Parathyroid adenoma (tissue), 2 donors: Measurements from ENCODE around the gene MOGAT1.
"Not testable (repeated sequence)": the region's sequence is repeated elsewhere in the genome, so short reads cannot be mapped to it uniquely, and the experiment has no call there.

ENCODE experiments used
- H2AFZ ChIP-seq: fragments of 300-600 bp; sonication (generic); one replicate; pipeline ENCODE4 v1.7.0; 2017; ENCODE audit warnings: antibody characterized with exemption, mild to moderate bottlenecking
- H3K27ac ChIP-seq: fragments of 300-600 bp; sonication (generic); one replicate; pipeline ENCODE4 v1.7.0; 2017
- H3K27me3 ChIP-seq: fragments of 300-600 bp; sonication (generic); one replicate; pipeline ENCODE4 v1.7.0; 2017; ENCODE audit warnings: low read length; ENCODE audit not compliant: control insufficient read depth, insufficient read depth
- H3K36me3 ChIP-seq: fragments of 300-600 bp; sonication (generic); one replicate; pipeline ENCODE4 v1.7.0; 2017; ENCODE audit warnings: low read length; ENCODE audit not compliant: control insufficient read depth, insufficient read depth
- H3K4me1 ChIP-seq: fragments of 300-600 bp; sonication (generic); one replicate; pipeline ENCODE4 v1.7.0; 2017; ENCODE audit warnings: control low read depth
- H3K4me2 ChIP-seq: fragments of 300-600 bp; sonication (generic); one replicate; pipeline ENCODE4 v1.7.0; 2017; ENCODE audit warnings: low read length
- H3K4me3 ChIP-seq: fragments of 300-600 bp; sonication (generic); one replicate; pipeline ENCODE4 v1.7.0; 2017; ENCODE audit warnings: low read depth, low read length
- H3K79me2 ChIP-seq: fragments of 300-600 bp; sonication (generic); one replicate; pipeline ENCODE4 v1.7.0; 2017; ENCODE audit warnings: control low read depth
- H3K9ac ChIP-seq: fragments of 300-600 bp; sonication (generic); one replicate; pipeline ENCODE4 v1.7.0; 2017; ENCODE audit warnings: mild to moderate bottlenecking
- H3K9me3 ChIP-seq: fragments of 300-600 bp; sonication (generic); one replicate; pipeline ENCODE4 v1.7.0; 2017; ENCODE audit warnings: low read length; ENCODE audit not compliant: control insufficient read depth
- TF ChIP-seq, protein P1 (sequence below): fragments of 300-600 bp; sonication (generic); IDR thresholded peaks from one replicate; pipeline ENCODE4 v1.7.0; 2017; ENCODE audit warnings: antibody characterized with exemption, mild to moderate bottlenecking
- donor health status: primary hyperparathyroidism.

MOGAT1 gene

GRCh38 chr2:222688917-222689316, 17.5 kb downstream of the MOGAT1 start:
- Histone ChIP-seq H2AFZ (no peak overlapping the region), H3K79me2 (no peaks in the 10 kb centered on the region), H3K27me3 (no peaks in the 10 kb centered on the region), H3K4me3 (no peak overlapping the region), H3K27ac (no peak overlapping the region), H3K9ac (no peak overlapping the region), H3K36me3 (no peaks in the 10 kb centered on the region), H3K9me3 (no peaks in the 10 kb centered on the region), H3K4me2 (no peak overlapping the region), H3K4me1 (peaks cover 19% of the 10 kb centered on the region)
- TF ChIP-seq, protein P1, sequence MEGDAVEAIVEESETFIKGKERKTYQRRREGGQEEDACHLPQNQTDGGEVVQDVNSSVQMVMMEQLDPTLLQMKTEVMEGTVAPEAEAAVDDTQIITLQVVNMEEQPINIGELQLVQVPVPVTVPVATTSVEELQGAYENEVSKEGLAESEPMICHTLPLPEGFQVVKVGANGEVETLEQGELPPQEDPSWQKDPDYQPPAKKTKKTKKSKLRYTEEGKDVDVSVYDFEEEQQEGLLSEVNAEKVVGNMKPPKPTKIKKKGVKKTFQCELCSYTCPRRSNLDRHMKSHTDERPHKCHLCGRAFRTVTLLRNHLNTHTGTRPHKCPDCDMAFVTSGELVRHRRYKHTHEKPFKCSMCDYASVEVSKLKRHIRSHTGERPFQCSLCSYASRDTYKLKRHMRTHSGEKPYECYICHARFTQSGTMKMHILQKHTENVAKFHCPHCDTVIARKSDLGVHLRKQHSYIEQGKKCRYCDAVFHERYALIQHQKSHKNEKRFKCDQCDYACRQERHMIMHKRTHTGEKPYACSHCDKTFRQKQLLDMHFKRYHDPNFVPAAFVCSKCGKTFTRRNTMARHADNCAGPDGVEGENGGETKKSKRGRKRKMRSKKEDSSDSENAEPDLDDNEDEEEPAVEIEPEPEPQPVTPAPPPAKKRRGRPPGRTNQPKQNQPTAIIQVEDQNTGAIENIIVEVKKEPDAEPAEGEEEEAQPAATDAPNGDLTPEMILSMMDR = no peak

- H3K9ac ChIP-seq = no peak overlapping the region
- no peaks in the 10 kb centered on the region for H3K79me2 ChIP-seq
- peaks cover 19% of the 10 kb centered on the region for H3K4me1 ChIP-seq
- TF ChIP-seq, protein P1 = no peak
- no peaks in the 10 kb centered on the region for H3K36me3 ChIP-seq
- no peaks in the 10 kb centered on the region for H3K9me3 ChIP-seq
- H3K4me3 ChIP-seq = no peak overlapping the region
- no peak overlapping the region for H3K27ac ChIP-seq
- no peak overlapping the region for H2AFZ ChIP-seq
- no peak overlapping the region for H3K4me2 ChIP-seq
- H3K27me3 ChIP-seq = no peaks in the 10 kb centered on the region
Measured at GRCh38 chr2:222689322-222689721, 17.9 kb downstream of the MOGAT1 start.

GRCh38 chr2:222690564-222691200, 19.2 kb downstream of the MOGAT1 start:
- no peaks in the 10 kb centered on the region for H3K79me2 ChIP-seq
- H3K4me2 ChIP-seq = no peak overlapping the region
- no peaks in the 10 kb centered on the region for H3K27me3 ChIP-seq
- H3K36me3 ChIP-seq = no peaks in the 10 kb centered on the region
- H3K4me1 ChIP-seq = peaks cover 18% of the 10 kb centered on the region
- TF ChIP-seq, protein P1 = peak; percentile 98
- H3K27ac ChIP-seq = no peak overlapping the region
- no peak overlapping the region for H3K9ac ChIP-seq
- H3K9me3 ChIP-seq = no peaks in the 10 kb centered on the region
- H2AFZ ChIP-seq = no peak overlapping the region
- H3K4me3 ChIP-seq = no peak overlapping the region

GRCh38 chr2:222693413-222693812, 22.0 kb downstream of the MOGAT1 start:
- H3K4me1 ChIP-seq, H3K27me3 ChIP-seq, H2AFZ ChIP-seq, H3K36me3 ChIP-seq, H3K9ac ChIP-seq, H3K4me2 ChIP-seq, H3K9me3 ChIP-seq, H3K79me2 ChIP-seq, H3K4me3 ChIP-seq, H3K27ac ChIP-seq: not testable (repeated sequence)

GRCh38 chr2:222693837-222694236, 22.4 kb downstream of the MOGAT1 start:
- Histone ChIP-seq H3K4me2 (no peak overlapping the region), H3K4me3 (no peak overlapping the region), H3K27ac (no peak overlapping the region), H3K9me3 (no peaks in the 10 kb centered on the region), H3K79me2 (peaks cover 3% of the 10 kb centered on the region), H3K4me1 (peaks cover under 1% of the 10 kb centered on the region), H3K9ac (no peak overlapping the region), H3K27me3 (no peaks in the 10 kb centered on the region), H3K36me3 (no peaks in the 10 kb centered on the region), H2AFZ (no peak overlapping the region)
- TF ChIP-seq, protein P1 = no peak
